Astrocyte of the hippocampus (primary cell): ENCODE data around the gene URB1.

ENCODE experiments used
- DNase-seq: peaks from one replicate; pipeline ENCODE4 v3.0.0; 2011; ENCODE audit warnings: low read depth, low spot score

The URB1 gene, protein sequence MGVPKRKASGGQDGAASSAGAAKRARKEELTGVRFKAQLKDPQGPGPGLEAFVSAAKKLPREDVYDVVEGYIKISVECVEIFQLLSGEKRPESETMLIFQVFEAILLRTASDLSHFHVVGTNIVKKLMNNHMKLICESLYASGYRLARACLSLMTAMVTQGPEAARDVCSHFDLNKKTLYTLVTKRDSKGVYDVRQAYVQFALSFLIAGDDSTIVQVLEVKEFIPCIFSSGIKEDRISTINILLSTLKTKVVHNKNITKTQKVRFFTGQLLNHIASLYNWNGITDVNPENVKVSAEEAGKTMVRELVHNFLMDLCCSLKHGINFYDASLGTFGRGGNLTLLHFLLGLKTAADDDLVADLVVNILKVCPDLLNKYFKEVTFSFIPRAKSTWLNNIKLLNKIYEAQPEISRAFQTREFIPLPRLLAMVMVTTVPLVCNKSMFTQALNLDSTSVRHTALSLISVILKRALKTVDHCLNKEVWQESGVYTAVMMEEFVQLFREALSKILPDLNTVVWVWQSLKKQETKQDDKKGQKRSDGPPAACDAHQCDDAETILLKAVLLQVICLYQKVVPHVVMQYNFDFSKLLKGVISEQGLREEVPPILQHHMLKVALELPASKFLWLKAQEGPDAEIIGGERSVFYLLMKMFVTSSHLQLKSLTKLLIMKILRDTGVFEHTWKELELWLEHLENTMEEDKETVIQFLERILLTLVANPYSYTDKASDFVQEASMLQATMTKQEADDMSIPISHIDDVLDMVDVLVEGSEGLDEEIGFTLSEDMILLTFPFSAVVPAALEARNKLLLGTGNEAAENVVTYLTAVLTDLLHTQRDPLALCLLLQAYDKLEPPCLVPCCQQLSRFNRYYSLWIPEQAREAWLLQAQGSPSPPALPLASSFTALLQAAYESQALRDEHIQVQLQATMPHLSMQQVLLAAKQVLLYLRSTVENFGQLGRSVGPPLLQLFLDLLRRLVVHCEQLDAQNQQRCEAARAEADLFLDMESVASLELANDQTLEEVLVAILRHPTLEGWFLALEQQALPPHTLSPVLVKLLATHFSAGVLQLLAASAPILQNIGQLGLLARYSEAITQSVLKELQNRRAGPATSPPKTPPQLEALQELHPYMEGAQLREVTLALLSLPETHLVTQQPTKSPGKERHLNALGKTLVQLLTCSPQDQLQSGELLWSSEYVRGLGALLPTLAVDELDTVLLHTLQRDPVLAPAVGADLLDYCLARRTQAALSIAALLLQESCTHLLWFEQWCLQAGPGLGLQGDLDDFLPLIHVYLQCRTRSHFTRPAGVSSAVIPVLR (N-terminal part only)

DNA sequence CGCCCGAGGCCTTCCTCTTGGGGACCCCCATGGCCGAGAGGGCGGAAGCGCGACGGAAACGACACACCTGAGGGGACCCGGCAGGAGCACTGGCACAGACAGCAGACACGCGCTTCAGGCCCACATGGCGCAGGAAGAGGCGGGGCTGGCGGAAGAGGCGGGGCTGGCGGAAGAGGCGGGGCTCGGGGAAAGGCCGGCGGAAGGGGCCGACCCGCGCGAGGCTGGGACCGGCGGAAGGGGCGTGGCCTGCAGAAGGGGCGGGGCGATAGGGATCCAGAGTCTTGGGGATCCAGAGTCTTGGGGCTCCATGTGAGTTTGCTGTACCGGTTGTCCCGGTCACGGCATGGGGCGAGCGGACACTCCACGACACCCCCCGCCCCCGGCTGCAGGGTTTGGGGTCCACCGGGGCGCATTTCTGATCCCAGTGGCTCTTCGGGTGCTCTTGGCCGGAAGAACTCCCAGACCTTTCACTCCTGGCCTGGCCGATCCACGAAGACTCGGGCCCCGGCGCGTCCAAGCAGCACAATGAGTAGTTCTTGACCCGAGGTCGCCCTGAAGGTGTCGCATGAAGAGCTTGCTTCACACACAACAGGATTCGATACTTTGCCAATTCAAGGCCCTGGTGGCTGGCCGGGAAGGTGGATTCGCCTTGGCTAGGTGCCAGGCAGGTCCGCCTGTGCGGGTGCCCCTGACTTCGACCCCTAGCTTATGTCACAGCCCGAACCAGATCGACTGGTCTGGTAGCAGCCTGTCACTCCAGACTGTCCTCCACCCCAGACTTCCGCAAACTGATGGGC, at the start of gene URB1:
TSS of gene URB1 (minus strand) at position 133 of the 797 bp plus-strand sequence. CDS start at position 31, 102 bp downstream.
- DNase-seq: peak; percentile 93

DNA sequence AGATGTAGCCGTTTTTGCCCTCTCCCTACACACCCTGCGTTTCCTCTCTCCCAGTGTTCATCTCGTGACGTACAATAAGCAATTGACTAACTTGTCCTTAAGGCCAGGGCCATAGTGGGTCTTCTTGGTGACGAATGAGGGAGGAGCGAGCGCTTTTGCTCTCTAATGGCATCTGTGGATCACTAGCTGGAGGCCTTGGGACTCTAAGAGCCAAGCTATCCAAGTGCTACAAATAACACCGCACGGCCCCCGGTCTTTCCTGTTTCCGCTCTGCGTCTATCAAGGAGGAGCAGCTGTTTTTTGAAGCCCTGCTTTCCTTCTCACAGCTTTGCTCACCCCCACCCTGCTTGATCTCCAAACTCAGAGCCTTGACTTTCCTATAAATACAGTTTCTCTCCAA, 44.9 kb upstream of the URB1 start:
- DNase-seq: no peak

DNA sequence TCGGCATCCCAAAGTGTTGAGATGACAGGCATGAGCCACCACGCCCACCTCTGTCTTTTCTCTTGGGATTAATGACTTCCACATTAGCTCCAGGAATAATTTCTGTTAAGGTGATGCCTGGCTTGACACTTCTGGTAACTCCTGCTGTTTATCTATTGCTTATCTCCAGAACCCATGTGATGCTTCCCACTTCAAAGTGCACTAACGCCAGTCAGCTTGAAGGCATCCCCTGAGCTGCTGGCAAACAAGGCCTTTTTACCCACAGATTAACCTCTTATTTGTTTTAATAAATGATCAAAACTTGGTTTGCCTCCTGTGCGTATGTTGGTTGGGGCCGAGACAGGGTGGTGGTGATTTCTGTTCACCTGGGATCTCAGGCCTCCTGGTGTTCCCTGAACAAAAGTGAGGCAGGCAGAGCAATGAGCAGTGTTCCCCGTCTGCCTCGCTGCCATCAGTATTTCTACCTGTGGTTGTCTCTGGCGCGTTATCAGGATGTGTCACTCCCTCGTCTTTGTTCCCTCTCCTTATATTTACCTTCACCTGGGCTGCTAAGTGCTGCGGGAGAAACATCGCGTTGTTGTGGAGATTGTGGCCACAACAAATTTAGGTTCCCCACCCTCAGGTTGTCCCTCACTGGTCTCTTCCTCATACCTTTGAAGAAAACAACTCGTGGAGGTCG, 40.3 kb upstream of the URB1 start:
- peak; percentile 71 for DNase-seq

DNA sequence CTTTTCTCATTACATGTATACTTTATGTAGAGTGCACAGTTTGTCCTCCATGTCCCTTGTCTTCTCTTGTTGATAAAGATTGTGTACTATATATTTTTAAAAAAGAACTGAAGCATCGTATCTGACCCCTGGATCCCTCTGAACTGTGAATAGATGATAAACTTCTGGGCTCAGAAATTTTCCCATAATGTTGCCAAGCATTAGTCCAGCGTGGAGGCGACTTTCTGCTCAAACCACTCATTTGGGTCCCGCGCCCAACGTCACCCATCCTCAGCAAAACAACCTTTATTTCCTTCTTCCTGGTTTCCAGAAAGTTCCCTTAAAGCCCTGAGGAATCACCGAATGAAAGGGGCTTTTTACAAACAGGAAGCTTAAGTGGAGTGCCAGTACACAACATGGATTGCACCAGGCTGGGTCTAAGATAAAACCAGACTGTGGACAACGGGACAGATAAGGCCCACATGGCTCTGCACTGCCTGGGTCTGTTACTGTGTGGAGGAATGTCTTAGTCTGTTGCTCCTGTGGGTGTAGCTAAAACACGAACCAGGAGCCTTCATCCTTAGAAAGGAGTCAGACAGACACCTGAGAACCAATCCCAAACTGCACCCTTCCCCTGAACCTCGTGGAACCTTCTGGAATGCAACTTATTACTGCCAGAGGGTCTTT, 35.3 kb upstream of the URB1 start:
- no peak for DNase-seq

DNA sequence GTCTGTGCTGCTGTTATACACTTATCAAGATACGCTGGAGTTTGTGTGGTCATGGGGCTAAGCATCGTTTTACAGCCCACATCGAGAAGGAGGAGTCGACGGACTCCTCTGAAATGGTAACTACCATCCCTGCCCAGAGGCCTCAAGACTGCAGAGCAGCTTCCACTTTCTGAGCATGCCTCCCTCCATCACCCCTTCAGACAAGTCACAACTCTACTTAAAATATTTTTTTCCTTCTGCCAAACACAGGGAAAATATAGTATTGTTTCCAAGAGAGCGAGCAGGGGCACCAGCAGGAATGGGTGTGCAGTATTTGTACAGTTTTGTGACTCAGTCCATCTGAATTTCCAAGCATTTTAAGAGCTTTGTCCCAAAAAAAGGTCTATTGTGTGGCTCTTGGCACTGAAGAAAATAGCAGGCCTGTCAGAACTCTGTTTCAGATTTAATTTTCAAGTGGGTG, 33.8 kb upstream of the URB1 start:
- DNase-seq: peak; percentile 88

DNA sequence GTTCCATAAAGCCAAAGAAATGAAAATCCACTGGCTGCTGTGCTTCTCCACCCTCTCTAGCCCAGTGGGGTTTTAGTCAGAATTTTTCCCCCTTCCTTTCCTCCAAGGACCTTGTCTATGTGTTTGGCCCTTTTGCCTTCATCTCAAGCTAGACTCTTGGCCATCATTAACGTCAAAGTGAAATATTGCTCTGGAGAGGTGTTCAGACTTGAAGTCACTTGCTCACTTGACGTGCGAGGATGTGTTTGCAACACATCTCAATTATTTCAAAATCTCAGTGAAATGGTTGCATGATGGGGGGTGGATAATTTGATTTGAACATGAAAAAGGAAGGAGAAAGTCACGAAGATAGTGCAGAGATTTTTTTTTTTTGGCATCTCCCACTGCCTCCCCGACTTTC, 33.3 kb upstream of the URB1 start:
- DNase-seq: no peak

DNA sequence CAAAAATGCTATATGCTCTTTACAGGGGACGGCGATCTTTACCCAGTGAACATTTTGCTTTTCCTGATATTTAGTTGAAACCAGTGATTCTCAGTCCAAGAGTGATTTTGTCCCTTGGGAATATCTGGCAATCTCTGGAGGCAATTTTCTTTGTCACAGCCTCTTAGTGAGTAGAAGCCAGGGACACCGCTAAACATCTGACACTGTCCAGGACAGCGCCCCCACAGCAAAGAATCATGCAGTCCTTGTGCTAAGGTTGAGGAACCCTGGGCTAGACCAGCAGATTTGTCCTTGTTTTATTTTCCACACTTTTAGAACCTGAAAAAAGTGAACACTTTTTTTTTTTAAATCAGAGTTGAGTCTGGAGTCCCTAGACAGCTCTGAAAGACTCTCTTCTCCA, 32.8 kb upstream of the URB1 start:
- no peak for DNase-seq

DNA sequence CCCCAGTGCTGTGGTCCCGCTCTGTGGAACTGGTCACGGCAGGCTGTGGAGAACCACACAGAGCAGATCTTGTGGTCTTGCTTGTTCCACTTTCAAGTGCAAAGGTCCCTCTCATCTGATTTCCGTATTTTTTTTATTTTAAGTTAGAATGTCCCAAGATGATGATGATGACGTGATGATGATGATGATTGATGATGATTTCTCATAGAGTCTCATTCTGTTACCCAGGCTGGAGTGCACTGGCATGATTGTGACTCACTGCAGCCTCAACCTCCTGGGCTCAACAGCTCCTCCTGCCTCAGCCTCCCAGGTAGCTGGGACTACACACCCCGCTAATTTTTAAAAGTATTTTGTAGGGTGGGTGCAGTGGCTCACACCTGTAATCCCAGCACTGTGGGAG, 31.9 kb upstream of the URB1 start:
- DNase-seq: no peak

DNA sequence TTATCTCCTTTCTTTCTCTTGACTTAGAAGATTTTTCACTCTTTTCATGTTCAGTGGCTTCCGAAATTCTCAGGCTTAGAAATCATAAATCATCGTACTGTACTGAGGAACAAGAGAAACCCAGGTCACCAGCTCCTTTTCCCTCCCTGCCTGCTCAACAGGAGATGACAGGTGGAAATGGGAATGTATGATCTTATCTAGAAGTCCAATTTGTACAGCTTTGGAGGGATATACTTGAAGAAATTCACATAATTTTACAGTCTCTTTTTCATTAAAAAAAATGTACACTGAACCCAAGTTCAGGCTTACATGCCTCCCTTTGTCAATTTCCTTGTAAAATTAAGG, 31.4 kb upstream of the URB1 start:
- no peak for DNase-seq

DNA sequence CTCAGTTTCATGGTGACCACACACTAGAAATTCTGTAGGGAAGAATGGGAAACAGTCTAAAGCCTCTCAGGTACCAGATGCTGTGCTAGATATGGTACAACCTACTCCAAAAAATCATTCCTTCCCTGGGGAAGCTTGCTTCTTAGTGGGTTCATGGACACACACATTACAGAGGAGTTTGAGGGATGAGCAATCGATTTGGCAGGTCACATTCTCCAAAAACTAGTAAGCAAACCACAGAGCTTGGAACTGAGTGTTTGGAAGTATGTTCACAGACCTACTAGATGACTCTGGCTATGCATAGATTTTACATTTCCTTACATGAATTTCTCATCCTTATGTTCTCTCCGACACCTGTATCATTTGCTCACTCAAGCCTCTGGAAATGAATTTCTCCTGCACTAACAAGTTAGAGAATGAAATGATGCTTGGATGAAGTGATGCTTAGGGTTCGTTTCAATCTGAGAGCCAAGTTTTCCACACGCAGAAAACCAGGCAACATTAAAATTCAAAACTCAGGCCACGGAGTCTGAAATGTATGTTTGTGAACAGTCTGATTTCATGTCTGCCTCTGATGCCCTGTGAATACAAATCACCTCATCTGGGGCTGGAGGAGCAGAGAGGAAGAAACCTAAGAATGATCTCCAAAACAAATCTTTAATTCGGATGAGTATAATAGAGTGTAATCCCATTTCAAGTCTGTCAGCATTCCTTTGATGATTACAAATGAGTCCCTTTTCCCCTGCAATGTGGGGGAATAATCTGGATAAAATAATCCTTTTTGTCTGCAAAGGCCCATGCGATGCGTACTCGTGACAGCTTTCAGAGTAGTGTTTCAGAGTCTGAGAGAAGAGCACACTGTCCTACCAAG, 30.7 kb upstream of the URB1 start:
- DNase-seq: peak; percentile 79

DNA sequence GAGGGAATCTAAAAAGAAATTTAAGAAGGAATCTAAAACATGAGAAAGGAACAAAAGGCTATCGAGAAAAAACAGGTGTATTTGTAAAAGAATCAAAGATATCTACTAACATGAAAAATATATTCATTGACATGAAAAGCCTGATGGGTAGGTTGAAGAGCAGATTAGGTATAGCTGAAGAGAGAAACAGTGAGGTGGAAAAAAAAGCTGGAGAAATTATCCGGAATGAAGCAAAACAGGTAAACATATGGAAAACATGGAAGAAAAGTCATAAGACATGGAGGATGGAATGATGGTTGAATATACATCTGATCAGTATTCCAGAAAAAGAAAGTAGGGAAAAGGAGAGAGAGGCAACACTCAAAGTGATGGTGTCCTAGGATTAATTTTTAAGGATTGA, 29.3 kb upstream of the URB1 start:
- no peak for DNase-seq

DNA sequence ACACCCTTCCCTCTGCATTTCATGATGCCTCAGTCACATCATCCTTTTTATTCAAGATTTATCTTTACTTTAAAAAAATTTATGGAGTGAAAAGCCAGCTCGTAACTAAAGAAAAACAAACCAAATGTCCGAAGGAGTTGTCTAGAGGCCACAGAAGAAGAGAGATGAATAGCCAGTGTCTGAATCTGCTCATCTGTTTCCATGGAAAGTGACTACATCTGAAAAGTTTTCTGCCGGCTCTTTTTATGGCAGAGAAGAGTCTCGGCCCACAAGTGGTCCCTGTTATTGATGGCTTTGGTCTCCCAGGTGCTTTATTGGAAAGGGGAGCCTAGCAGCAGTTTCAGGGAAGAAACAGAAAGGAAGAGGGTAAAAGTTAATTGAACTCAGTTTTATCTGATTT, 25.3 kb upstream of the URB1 start:
- no peak for DNase-seq

DNA sequence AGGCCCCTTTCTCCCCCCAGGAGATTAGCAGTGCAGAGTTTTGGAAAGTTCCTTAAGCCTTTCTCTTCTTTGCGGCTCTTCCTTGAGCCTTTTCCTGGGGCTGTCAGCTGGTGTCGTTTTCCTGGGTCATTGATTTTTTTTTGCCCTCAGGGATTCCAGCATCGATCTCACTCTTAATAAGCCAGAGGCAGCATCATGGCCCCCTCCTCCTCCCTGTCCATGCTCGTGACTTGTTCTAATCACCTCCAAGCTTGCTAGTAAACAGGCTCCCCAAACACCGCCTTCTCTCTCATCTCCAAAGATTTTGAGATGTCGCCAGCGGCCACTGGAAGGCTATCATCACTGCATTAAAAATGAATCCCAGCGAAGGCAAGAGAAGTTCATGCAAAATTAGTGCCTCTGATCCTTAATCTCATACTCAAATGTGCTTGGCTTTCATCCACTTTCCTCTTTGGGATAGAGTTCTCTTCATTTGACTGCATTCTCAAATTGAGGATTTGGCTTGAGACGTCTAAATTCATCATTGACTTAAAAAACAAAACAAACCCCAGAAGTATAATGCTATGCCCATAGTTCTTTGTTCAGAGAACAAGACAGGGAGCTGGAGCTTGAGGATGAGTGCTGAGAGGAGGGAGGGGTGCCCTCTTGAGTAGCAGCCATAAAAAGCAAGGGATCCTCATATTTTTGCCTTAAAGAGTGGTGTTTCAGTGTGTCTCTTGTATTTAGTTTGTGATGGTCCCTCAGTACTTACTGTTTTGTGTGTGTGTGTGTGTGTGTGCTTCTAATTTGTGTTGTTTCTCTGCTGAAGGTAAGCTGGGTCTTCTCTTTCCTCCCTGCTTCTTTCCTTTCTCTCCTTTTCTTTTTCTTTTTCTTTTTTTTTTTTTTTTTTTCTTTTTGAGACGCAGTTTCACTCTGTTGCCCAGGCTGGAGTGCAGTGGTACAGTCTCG, 22.9 kb upstream of the URB1 start:
- no peak for DNase-seq

DNA sequence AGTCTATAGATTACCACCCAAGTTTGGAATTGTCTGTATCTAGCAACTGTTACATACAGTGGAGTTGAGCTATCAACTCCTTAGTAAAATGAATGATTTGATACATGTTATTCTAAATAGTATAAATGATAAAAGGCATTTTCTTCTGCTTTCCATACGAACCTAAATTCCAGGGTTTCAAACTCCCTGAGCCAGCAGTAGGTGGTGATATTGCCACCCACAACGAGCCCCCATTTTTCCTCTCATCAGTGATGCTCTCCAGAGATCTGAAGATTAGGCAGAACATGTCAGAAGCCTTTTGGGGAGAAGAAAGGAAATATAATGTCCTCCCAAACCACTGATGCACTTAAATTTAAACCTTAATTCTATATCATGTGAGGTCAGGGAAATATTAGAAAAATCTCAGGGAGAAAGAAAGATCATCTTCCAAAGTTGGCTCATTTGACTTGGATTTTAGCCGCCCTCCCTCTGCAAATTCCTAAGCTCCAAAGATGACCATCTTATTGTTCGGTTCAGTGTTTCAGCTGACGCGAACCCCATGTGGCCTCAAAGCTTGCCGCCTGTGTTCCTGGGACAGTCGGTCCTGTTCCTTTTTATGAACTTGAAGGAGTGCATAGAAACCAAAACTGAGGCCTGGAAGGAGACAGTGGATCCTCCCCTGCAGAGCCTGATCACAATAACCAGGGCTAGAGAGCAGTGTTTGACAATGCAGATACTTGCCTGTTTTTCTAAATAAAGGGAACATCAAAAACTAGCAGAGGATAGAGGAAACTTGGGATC, 22.0 kb upstream of the URB1 start:
- DNase-seq: peak; percentile 74

DNA sequence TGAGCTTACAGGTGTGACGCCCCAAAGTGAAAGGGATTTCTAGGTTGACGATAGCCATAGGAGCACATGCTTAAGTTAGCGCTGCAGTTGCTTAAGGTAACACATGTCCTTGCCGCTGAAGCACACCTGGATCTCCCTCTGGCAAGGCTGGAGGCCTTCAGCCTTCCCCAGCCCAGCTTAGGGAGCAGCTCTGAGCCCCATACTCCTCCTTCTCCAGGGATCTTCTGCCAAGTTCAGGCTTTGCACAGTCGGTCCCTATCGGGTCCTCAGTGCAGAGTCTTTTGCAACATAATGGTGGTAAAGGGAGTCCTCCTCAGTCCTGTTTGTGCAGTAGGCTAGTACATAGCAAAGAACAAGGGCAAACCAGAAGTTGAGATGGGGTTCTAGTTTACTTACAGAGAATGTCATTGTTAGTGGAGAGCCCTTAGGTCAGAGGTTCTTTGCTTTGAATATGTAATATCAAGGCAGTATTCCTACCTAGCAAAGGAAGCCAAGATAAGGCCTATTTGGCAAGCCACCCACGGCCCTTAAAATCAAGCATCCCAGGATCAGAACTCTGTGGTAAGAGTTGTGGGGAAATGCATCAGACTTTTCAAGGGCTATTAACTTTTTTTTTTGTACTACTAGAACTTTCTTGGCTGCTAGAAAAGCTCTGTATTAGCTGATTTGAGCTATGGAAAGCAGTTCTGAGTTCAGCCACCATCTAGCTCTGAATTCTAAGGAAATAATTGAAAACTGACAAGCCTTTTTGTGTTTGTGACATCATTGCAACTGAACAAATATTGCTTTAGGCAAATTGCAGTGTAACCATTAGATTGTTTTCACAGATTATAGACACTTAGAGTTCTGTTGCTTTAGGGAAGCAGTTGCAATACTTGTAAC, 21.1 kb upstream of the URB1 start:
- peak; percentile 58 for DNase-seq

DNA sequence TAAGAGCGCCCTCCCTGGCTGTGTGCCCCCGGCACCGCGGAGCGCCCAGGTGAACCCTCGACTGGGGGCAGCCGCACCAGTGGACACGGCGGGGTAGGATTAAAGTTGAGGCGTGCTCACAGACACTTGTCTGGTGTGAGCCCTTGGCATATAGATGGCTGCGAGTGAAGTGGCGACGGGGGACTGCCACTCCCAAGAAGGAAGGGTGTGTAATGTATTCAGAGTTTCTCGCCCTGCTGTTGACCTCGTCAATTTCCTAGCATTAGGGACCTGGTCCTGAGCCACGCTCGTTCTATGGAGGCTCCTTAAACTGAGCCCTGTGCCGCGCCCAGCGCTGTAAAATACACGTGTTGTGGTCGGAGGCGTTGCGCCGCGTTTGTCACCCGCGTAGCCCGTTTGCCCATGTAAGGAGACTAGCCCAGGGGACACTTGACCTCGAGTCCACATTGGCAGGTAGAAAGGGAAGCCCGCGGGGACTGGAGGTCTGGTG, 20.2 kb upstream of the URB1 start:
- peak; percentile 58 for DNase-seq
